Gastrocnemius medialis (tissue), 4 donors: ENCODE results near the gene TLE1.

Source experiments
- CTCF ChIP-seq, 5 experiments: fragments of 450-650 bp in 3 of 5; fragments of 200-600 bp in 2 of 5; sonication (generic) in 2 of 5; IDR thresholded peaks in 4 of 5; conservative IDR thresholded peaks in 1 of 5; 1 replicate in 4 of 5; 2 replicates in 1 of 5; pipeline ENCODE4 v1.5.1; 2016 to 2019; ENCODE audit warnings: antibody characterized with exemption in 5 of 5, mild to moderate bottlenecking in 3 of 5, moderate library complexity in 3 of 5
- POLR2A ChIP-seq, 2 donors: fragments of 450-650 bp; IDR thresholded peaks; one replicate each; pipeline ENCODE4 v1.6.1; 2017; ENCODE audit warnings: antibody characterized with exemption in 2 of 2, mild to moderate bottlenecking in 2 of 2, moderate library complexity in 2 of 2

GRCh38 chr9:81626511-81626910 lies 62.8 kb downstream of the TLE1 start:
- TF ChIP-seq CTCF (IDR thresholded peaks at IDR 0.05 in 4 of 5, conservative IDR thresholded peaks at IDR 0.05 in 1 of 5) = no peak
- no peak for TF ChIP-seq POLR2A (IDR thresholded peaks at IDR 0.05)
